DMS114 treated with DMSO at 0.1 percent for 48 hours (cell line): ENCODE measurements around the gene RIN3.

Source experiments
- DNase-seq: peaks from one replicate; lab custom pipeline; 2025; ENCODE audit not compliant: unreplicated experiment; lab: John Stamatoyannopoulos, UW

RIN3 gene

GRCh38 chr14:92553438-92553837 lies 39.9 kb downstream of the RIN3 start:
- DNase-seq, result no peak

GRCh38 chr14:92555465-92556111 lies 42.0 kb downstream of the RIN3 start:
- no peak for DNase-seq

GRCh38 chr14:92556255-92556741 lies 42.7 kb downstream of the RIN3 start:
- DNase-seq, result no peak

GRCh38 chr14:92556863-92557543 lies 43.4 kb downstream of the RIN3 start:
- no peak for DNase-seq

- DNase-seq, result no peak
Measured at GRCh38 chr14:92557544-92557912, 43.9 kb downstream of the RIN3 start.

- DNase-seq, result no peak
Measured at GRCh38 chr14:92558319-92558718, 44.7 kb downstream of the RIN3 start.

- no peak for DNase-seq
Measured at GRCh38 chr14:92559486-92559885, 45.9 kb downstream of the RIN3 start.

GRCh38 chr14:92560106-92560865 lies 46.7 kb downstream of the RIN3 start:
- no peak for DNase-seq

GRCh38 chr14:92561906-92562479 lies 48.4 kb downstream of the RIN3 start:
- no peak for DNase-seq

GRCh38 chr14:92563359-92563758 lies 49.8 kb downstream of the RIN3 start:
- no peak for DNase-seq

GRCh38 chr14:92563765-92564285 lies 50.2 kb downstream of the RIN3 start:
- DNase-seq, result no peak

- DNase-seq, result no peak
Measured at GRCh38 chr14:92564344-92565039, 50.9 kb downstream of the RIN3 start.

GRCh38 chr14:92565040-92565717 lies 51.6 kb downstream of the RIN3 start:
- DNase-seq, result no peak

- DNase-seq, result no peak
Measured at GRCh38 chr14:92565718-92566115, 52.1 kb downstream of the RIN3 start.

GRCh38 chr14:92567173-92567725 lies 53.7 kb downstream of the RIN3 start:
- DNase-seq, result no peak

GRCh38 chr14:92568621-92569479 lies 55.3 kb downstream of the RIN3 start:
- DNase-seq, result no peak

GRCh38 chr14:92570674-92571262 lies 57.2 kb downstream of the RIN3 start:
- DNase-seq, result no peak

GRCh38 chr14:92572050-92572449 lies 58.5 kb downstream of the RIN3 start:
- no peak for DNase-seq
